Occipital lobe (tissue), 2 donors: ENCODE data around the gene LRRC43. TPM values are rescaled to one million over a fixed set of nuclear protein-coding genes. Genes with fewer than 3 reads are reported as not detected.
"Not testable (repeated sequence)": the region's sequence is repeated elsewhere in the genome, so short reads cannot be mapped to it uniquely, and the experiment has no call there.

Source experiments
- DNase-seq: peaks from one replicate; lab custom pipeline; 2025; lab: John Stamatoyannopoulos, UW
- total RNA-seq: library from RNA; depleted of rRNA; stranded (reverse); fragments of >200 nt; gene quantifications from one replicate; pipeline ENCODE4 v1.2.3, GENCODE V29; 2014

The LRRC43 gene
- total RNA-seq, 1 donor from 2014 or later, result 1.2 TPM

DNA sequence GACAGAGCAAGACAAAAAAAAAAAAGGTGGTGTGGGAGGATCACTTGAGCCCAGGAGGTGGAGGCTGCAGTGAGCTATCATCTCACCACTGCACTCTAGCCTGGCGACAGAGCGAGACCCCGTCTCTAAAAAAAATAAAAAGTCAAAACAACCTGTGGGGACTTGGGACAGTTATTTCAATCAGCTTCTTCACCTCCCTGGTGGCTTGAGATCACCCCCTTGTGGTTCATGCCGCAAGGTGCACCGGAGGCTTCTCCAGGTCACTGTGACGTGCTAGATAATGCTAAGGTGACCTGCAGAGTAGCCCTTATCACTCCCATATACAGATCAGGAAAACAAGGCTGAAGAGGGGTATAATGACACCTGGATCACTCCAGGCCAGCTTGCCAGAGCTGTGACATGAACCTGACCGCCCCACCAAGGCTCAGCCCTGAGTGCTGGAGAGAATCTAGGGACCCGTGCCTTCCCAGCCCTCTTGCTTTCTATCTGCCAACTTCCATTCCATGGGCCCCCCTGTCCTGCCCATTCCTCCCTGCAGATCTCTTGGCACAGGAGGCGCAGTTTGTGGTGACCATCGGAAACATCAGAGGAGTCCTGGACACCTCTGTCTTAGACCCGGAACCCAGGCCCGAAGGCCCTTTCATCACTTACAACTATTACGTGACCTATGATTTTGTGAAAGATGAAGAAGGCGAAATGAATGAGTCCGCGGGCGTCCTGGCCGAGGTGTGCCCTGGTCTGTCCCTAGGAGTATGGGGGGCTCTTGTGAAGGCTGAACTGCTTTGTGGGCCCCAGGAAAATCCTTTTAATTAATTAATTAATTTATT lies 8.1 kb downstream of the LRRC43 start:
- no peak for DNase-seq

DNA sequence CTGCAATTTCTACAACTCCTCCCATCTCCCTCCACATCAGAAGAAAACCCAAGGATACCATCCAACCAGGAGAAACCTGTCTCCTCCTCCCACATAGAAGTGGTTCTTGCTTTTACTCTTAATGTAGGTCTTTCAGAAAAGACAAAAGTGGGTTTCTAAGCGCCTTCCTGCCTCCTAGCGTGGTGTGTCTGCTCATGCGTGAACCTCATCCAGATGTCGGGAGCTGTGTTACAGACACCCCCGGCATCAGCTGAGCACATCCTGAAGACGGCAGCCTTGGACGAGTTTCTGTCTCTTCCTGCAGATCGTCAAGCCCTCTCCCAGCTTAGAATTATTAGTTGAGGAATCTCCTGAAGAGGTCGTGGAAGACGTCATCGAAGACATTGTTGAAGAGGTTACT lies 9.5 kb downstream of the LRRC43 start:
- DNase-seq, result no peak

DNA sequence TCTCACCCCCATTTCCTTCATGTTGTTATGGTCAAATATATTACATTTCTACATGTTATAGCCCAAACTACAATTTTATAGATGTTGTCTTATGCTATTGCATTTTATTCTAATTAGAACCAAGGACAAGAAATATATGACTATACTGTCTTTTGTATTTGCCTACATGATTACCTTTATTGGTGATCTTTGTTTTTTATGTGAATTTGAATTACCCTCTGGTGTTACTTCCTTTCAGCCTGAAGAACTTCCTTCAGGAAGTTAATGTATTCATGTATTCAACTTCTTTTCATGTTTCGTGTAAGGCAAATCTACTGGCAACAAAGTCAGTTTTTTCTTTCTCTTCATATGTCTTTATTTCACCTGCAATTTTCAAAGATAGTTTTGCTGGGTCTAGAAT lies 11.9 kb downstream of the LRRC43 start:
- no peak for DNase-seq

DNA sequence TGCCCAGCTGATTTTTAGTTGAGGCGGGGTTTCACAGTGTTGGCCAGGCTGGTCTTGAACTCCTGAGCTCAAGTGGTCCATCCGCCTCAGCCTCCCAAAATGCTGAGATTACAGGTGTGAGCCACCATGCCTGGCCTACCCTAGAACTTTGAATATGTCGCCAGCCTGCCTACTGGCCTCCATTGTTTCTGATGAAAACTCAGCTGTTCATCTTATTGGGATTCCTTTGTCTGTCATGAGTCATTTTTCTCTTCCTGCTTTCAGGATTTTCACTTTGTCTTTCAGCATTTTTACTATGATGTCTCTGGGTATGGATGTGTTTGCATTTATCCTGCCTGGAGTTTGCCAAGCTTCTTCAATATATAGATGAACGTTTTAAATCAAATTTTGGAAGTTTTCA lies 12.5 kb downstream of the LRRC43 start:
- DNase-seq, result no peak

DNA sequence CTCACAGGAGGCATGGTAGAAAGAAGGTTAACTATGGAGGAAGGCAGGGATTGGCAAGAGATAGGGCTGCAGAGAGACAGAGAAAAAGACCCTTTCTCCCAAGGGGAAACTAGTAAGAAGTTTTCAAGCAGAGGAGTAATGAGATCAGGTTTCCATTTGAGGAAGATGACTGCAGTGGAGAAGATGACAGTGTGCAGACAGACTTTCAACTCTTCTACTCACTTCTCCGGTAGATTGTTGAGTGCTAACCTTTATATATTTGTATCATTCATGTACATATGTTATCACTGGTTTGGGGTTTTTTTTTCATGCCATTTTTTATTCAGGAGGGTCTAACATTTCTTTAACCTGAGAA lies 14.7 kb downstream of the LRRC43 start:
- no peak for DNase-seq

DNA sequence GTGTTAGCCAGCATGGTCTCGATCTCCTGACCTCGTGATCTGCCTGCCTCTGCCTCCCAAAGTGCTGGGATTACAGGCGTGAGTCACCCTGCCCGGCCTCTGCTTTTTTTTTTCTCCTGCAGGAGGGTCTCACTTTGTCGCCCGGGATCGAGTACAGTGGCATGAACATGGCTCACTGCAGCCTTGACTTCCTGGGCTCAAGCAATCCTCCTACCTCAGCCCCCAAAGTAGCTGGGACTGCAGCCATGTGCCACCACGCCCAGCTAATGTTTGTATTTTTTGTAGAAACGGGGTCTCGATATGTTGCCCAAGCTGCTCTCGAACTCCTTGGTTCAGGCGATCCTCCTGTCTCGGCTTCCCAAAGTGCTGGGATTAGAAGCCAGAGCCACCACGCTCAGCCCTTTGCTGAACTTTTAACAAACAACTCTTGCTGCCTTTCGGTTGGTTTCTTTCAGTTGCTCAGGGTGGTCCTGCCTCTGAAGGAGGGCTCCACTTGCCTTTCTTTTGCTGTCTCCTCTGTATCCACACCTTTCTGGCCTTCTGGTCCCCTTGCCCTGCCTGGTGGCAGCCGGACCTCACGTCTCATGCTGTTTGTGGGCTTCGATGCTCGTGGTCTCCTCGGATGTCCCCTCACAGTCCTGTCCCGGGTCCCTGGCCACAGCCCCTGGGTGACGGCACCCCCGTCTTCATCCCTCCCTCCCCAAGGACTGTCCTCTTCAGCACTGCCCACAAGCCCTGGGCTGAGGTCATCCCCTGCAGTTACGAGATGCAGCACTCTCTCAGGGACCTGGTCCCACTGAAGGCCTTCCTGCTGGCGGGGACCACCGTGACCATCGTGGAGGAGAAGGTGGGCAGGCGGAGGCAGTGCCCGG lies 16.8 kb downstream of the LRRC43 start:
- no peak for DNase-seq

DNA sequence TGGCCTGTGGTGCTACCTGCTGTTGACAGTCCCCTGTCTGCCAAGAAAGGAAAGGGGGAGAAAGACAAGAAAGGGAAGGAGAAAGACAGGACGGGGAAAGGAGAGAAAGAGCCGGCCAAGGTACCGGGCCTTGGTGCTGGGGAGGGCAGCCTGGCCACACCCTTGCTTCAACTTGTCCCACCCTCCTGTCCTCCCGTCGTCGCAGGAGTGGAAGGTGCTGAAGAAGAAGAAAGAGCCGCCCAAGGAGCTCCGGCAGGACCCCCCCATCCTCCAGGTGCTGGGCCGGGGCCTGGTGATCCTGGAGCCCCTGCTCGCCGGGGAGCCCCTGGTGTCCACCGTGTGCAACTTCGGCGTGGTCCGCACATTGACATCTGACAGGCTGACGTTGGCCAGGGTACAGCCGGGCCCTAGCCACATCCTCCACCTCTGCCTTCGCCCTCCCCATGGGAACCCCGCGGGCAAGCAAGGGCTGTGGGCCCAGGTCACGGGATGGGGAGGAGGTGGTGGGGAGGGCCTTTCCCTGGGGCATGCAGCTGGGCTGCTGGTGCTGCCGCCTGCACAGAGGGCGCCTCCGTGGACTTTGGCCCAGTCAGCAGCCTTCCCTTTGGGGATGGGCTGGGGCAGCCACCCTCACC lies 17.7 kb downstream of the LRRC43 start:
- no peak for DNase-seq

DNA sequence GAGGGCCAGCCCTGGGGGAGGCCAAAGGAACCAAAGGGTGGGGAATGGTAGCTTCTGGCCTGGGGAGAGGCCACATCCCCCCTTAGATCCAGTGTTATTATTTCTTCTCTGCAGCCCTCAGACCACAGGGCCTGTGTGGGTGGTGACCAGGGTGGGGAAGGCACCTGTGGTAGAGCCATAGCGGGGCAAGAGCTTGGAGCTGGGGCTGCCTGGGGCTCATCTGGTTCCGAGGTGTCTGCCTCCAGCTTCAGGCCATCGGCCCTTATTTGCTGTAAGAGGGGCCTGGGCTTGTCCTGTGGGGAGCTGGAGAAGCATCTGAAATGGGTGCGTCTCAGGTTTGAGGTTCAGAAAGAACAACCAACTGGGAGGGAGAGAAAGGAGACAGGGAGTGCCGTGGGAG lies 18.5 kb downstream of the LRRC43 start:
- no peak for DNase-seq

DNA sequence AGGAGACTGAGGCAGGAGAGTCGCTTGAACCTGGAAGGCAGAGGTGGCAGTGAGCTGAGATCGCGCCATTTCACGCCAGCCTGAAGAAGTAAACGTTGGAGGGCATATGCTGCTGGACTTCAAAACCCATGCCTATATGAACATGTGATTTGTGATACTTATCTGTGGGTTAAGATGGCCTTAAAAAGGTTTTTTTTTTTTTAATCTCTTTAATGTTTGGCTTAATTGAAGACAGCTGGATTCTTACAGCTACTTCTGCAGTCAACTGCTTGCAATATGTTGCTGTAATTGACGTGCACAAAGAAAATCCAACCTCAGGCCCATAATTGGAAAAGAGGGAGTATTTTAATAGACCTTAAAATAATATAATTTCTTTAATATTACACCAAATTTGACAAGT lies 19.1 kb downstream of the LRRC43 start:
- no peak for DNase-seq

DNA sequence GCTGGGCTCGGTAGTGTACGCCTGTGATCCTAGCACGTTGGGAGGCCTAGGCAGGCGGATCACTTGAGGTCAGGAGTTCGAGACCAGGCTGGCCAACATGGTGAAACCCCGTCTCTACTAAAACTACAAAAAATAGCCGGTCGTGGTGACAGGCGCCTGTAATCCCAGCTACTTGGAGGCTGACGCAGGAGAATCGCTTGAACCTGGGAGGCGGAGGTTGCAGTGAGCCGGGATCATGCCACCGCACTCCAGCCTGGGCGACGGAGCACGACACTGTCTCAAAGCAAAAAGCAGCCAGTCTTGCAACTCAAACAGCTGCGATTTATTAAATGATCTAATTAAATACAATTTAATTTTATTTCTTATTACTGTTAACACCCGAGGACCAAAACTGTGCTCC lies 19.9 kb downstream of the LRRC43 start:
- DNase-seq, result not testable (repeated sequence)

DNA sequence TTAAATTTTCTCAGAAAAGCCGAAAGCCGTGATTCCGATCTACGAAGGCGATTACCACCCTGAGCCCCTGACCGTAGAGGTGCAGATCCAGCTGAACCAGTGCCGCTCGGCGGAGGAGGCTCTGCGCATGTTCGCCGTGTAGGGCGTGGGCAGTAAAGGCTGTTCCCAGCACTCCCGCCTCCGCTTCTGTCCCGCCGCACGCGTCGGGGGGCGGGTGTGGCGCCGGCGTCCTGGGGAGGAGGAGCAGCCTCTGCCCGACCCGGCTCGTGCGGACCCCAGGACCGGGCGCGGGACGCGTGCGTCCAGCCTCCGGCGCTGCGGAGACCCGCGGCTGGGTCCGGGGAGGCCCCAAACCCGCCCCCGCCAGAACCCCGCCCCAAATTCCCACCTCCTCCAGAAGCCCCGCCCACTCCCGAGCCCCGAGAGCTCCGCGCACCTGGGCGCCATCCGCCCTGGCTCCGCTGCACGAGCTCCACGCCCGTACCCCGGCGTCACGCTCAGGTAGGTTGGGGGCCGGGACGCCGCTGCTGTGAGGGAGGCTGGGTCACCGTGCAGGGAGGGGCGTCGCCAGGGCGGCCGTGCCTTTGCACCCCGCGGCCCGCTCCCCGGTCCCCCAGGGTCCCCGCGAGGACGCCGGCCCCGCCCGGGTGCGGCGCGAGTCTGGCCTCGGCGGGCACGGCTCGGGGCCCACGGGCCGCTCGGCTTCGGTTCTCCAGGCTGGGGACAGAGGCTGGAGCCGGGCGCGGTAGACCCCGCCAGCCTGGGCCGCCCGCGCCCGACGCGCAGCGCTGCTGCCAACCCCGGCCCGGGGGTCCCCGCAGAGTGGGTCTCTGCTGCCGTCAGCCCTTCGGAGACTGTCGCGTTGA lies 20.6 kb downstream of the LRRC43 start, which contains the start of gene B3GNT4:
Gene B3GNT4 (plus strand): TSS at position 409 of the 866 bp plus-strand sequence. CDS start 910 bp downstream, outside the sequence.
- peak; percentile 40 for DNase-seq

DNA sequence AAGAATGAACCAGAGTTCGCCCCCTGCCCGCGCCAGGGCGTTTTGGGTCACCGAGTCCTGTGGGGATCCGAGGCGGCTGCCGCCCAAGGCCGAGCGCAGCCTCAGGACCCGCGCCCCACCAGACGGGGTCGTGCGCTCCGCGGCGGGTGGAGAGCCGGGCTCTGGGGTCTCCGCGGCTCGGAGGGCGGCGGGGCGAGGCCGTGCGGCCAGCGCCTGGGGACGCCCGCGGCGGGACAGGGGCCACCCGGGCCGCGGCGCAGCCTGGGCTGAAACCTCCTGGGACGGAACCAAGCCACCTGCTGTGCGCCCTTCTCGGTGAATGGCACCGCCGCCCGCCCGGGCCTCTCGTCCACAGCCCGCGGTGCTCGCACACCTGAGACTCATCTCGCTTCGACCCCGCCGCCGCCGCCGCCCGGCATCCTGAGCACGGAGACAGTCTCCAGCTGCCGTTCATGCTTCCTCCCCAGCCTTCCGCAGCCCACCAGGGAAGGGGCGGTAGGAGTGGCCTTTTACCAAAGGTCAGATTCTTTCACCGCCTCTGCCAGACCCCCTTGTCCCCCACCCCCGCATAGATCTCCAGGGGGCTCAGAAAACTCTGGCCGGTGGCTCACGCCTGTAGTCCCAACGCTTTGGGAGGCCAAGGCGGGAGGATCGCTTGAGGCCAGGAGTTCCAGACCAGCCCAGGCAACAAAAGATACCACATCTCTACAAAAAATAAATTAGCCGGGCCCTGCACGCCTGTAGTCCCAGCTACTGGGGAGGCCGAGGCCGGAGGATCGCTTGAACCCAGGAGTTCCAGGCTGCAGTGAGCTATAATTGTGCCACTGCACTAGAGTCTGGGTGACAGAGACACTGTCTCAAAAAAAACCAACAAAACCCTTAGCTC lies 21.5 kb downstream of the LRRC43 start:
- DNase-seq, result no peak

DNA sequence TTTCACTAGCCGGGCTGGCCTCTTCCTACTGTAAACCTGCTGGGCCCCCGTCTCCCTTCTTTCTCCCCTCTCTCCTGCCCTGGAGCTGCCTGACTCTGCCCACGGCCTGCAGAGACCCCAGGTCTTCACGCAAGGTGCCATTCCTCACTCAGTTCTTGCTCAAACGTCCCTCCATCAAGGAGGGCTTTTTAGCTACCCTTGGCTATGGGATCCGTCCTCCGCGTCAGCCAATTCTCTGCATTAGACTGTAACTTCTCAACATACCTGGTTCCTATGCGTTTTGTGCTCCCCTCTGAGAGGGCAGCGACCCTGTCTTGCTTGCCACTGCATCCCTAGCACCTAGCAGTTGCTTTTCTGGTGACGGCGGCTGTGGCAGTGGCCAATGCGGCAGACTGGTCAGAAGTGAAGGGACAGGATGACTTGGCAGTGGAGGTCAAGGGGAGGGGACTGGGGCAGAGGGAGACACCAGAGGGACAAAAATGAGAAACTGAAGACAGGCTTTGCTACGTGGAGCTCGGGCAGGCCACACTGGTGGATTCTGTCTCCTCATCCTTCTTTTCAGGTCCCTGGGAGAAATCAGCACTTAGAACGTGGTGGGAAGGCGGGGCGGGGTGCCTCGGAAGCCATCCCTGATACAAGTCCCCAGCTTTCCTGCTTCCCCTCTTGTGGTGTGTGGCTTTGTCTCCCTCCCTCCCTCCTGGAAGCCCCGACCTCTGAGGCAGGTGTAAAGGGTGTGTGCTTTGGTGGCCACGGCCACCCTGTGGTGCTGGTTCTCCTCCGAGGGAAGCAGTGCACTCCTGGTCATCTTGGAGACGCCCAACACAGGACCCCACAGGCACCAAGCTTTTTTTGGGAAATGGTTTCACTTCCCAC lies 22.4 kb downstream of the LRRC43 start:
- no peak for DNase-seq

DNA sequence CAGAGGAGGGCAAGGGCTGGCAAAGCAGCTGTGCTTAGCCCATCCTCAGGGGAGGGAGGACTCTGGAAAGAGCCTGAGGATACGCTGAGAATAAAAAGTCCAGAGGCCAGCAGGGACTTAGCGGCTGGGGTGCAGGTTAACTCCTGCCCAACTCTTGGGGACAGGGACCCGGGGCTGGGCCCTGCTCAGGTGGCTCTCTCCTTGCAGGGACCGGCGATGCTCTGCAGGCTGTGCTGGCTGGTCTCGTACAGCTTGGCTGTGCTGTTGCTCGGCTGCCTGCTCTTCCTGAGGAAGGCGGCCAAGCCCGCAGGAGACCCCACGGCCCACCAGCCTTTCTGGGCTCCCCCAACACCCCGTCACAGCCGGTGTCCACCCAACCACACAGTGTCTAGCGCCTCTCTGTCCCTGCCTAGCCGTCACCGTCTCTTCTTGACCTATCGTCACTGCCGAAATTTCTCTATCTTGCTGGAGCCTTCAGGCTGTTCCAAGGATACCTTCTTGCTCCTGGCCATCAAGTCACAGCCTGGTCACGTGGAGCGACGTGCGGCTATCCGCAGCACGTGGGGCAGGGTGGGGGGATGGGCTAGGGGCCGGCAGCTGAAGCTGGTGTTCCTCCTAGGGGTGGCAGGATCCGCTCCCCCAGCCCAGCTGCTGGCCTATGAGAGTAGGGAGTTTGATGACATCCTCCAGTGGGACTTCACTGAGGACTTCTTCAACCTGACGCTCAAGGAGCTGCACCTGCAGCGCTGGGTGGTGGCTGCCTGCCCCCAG lies 23.4 kb downstream of the LRRC43 start:
- DNase-seq, result no peak

DNA sequence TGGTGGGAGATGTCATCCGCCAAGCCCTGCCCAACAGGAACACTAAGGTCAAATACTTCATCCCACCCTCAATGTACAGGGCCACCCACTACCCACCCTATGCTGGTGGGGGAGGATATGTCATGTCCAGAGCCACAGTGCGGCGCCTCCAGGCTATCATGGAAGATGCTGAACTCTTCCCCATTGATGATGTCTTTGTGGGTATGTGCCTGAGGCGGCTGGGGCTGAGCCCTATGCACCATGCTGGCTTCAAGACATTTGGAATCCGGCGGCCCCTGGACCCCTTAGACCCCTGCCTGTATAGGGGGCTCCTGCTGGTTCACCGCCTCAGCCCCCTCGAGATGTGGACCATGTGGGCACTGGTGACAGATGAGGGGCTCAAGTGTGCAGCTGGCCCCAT lies 24.1 kb downstream of the LRRC43 start:
- DNase-seq, result no peak

DNA sequence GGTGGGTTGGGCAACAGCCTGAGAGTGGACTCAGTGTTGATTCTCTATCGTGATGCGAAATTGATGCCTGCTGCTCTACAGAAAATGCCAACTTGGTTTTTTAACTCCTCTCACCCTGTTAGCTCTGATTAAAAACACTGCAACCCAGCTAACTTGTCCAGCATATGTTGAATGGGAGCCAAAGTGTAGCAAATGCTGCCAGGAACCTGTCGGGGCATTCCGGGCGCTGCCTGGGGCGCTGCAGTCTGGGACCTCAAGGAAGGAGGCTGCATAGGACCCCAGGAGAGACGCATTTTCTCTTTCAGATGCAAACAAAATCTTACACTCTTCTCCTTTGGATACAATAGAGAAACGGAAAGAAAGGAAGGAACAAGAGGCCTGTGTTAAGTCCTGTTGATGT lies 24.5 kb downstream of the LRRC43 start:
- DNase-seq, result no peak

DNA sequence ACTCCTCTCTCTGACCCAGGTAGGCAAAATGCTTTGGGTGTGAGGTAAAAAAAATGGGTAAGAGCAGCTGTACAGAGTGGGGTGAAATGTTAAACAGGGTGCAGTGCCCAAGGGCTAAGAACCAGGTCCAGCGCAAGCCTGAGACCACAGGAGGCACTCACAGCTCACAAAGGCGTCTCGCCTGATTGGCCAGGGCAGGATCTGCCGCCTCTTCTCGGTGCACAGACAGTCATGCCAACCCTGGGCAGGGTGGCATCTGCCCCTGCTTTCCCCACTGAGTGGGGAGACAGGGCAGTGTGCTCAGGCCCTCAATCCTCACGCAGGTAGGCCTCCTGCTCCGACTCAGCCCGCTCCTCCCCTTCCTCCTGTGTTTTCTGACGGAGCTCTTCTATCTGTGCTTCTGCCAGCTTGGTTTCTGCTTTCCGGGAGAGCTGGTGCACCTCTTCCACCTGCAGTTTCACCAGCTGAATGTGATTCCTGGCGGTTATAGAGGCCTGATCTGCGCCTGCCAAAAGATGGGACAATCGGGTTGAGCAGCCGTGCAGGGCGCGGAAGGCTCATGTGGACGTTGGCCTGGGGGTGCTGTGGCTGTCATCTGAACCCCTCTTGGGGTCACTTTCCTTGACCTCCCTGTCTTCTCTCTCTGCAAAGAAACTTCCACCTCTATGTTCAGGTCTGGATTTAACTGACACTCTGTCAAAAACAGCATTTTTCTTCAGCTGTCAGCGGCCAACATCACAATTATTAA lies 25.3 kb downstream of the LRRC43 start:
- DNase-seq, result no peak

DNA sequence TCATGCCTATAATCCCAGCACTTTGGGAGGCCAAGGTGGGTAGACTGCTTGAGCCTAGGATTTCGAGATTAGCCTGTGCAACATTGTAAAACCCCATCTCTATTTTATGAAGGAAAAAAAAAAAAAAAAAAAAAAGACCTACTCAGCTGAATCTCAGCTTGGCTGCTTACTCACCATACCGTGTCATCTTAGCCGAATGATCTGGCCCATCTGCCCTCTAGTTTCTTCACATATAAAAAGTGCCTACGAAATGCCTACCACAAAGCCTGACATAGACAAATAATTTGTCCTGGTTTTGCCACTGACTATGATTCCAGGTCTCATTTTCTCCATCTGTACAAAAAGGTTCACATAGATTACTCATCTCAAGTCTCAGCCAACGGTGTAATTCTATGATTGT lies 32.8 kb downstream of the LRRC43 start:
- no peak for DNase-seq
